Measurements from ENCODE around the gene PPP2R5A.
A peak's percentile ranks its signal among the peaks of the same experiment; 100 is the strongest.

Gene PPP2R5A

GRCh38 chr1:212289262-212290077 is 4.3 kb downstream of the PPP2R5A start:
- Histone ChIP-seq H3K4me2 (ENCODE audit: low read length) (peak overlapping the region; percentile 64), H3K79me2 (ENCODE audit: insufficient read depth, low read length) (peaks cover 82% of the 10 kb centered on the region), H3F3A (ENCODE audit: insufficient read depth, low read length) (no peaks in the 10 kb centered on the region), H3K9me3 (ENCODE audit: low read length) (no peaks in the 10 kb centered on the region), H3K27me3 (ENCODE audit: insufficient read depth, low read length) (no peaks in the 10 kb centered on the region), H3K4me1 (ENCODE audit: insufficient read depth, low read length, severe bottlenecking) (peaks cover 63% of the 10 kb centered on the region), H3K27ac (ENCODE audit: low read depth, low read length, poor library complexity, severe bottlenecking) (peak overlapping the region; percentile 52), H4K20me1 (ENCODE audit: insufficient read depth, low read length) (no peaks in the 10 kb centered on the region), H3K4me3 (ENCODE audit: low read depth, low read length, poor library complexity, severe bottlenecking) (peak overlapping the region; percentile 38), H3K36me3 (ENCODE audit: insufficient read depth, low read length) (peaks cover 4% of the 10 kb centered on the region; the same call in 1 of the 2 replicates), H3K9ac (ENCODE audit: low read length) (peak overlapping the region; percentile 29; the same call in 1 of the 2 replicates), H3K9me2 (ENCODE audit: low read depth, low read length) (no peaks in the 10 kb centered on the region), H2AFZ (ENCODE audit: low read length) (no peak overlapping the region)
- TF ChIP-seq EZH2 (IDR thresholded peaks at IDR 0.05; ENCODE audit: borderline replicate concordance, low read length) = no peak
- no peak for TF ChIP-seq CTCF (IDR thresholded peaks at IDR 0.05; ENCODE audit: low read length)

GRCh38 chr1:212290608-212291007 is 5.4 kb downstream of the PPP2R5A start:
- Histone ChIP-seq H3K9me3 (ENCODE audit: low read length) (no peaks in the 10 kb centered on the region), H3K36me3 (ENCODE audit: insufficient read depth, low read length) (peaks cover 4% of the 10 kb centered on the region; the same call in 1 of the 2 replicates), H3K4me2 (ENCODE audit: low read length) (peak overlapping the region; percentile 64), H3K4me1 (ENCODE audit: insufficient read depth, low read length, severe bottlenecking) (peaks cover 67% of the 10 kb centered on the region), H4K20me1 (ENCODE audit: insufficient read depth, low read length) (no peaks in the 10 kb centered on the region), H3K27ac (ENCODE audit: low read depth, low read length, poor library complexity, severe bottlenecking) (peak overlapping the region; percentile 28), H3K9ac (ENCODE audit: low read length) (no peak overlapping the region), H3K27me3 (ENCODE audit: insufficient read depth, low read length) (no peaks in the 10 kb centered on the region), H3F3A (ENCODE audit: insufficient read depth, low read length) (no peaks in the 10 kb centered on the region), H2AFZ (ENCODE audit: low read length) (no peak overlapping the region), H3K9me2 (ENCODE audit: low read depth, low read length) (no peaks in the 10 kb centered on the region), H3K79me2 (ENCODE audit: insufficient read depth, low read length) (peaks cover 91% of the 10 kb centered on the region), H3K4me3 (ENCODE audit: low read depth, low read length, poor library complexity, severe bottlenecking) (peak overlapping the region; percentile 3)
- no peak for TF ChIP-seq EZH2 (IDR thresholded peaks at IDR 0.05; ENCODE audit: borderline replicate concordance, low read length)
- TF ChIP-seq CTCF (IDR thresholded peaks at IDR 0.05; ENCODE audit: low read length) = no peak

GRCh38 chr1:212291505-212292134 is 6.4 kb downstream of the PPP2R5A start:
- Histone ChIP-seq H3K4me2 (ENCODE audit: low read length) (peak overlapping the region; percentile 64; the same call in 1 of the 2 replicates), H3K27me3 (ENCODE audit: insufficient read depth, low read length) (no peaks in the 10 kb centered on the region), H3K4me3 (ENCODE audit: low read depth, low read length, poor library complexity, severe bottlenecking) (peak overlapping the region; percentile 3), H3K9me3 (ENCODE audit: low read length) (no peaks in the 10 kb centered on the region), H3K9ac (ENCODE audit: low read length) (no peak overlapping the region), H3F3A (ENCODE audit: insufficient read depth, low read length) (no peaks in the 10 kb centered on the region), H3K4me1 (ENCODE audit: insufficient read depth, low read length, severe bottlenecking) (peaks cover 75% of the 10 kb centered on the region), H3K36me3 (ENCODE audit: insufficient read depth, low read length) (peaks cover 4% of the 10 kb centered on the region; the same call in 1 of the 2 replicates), H2AFZ (ENCODE audit: low read length) (no peak overlapping the region), H4K20me1 (ENCODE audit: insufficient read depth, low read length) (no peaks in the 10 kb centered on the region), H3K79me2 (ENCODE audit: insufficient read depth, low read length) (peaks cover 98% of the 10 kb centered on the region), H3K9me2 (ENCODE audit: low read depth, low read length) (no peaks in the 10 kb centered on the region), H3K27ac (ENCODE audit: low read depth, low read length, poor library complexity, severe bottlenecking) (peak overlapping the region; percentile 28)
- TF ChIP-seq CTCF (IDR thresholded peaks at IDR 0.05; ENCODE audit: low read length) (peak; percentile 88), EZH2 (IDR thresholded peaks at IDR 0.05; ENCODE audit: borderline replicate concordance, low read length) (no peak)
